Dermis lymphatic vessel endothelial cell (primary cell): ENCODE results near the gene HNMT. TPM values are rescaled to one million over a fixed set of nuclear protein-coding genes. Genes with fewer than 3 reads are reported as not detected.

ENCODE experiments used
- total RNA-seq: library from RNA; depleted of rRNA; stranded (reverse); fragments of >200 nt; gene quantifications from 2 replicates; pipeline ENCODE4 v1.2.1, GENCODE V29; 2014

Gene HNMT
- 4.0 and 4.4 TPM in 2 replicates for total RNA-seq

GRCh38 chr2:137964066-137964858 lies at the start of gene HNMT:
Gene HNMT (plus strand): TSS chr2:137964473. CDS start chr2:137964492, 19 bp downstream.

